ENCODE data around the gene DAB2IP.
"Not testable (repeated sequence)": the region's sequence is repeated elsewhere in the genome, so short reads cannot be mapped to it uniquely, and the experiment has no call there.

DAB2IP gene

DNA sequence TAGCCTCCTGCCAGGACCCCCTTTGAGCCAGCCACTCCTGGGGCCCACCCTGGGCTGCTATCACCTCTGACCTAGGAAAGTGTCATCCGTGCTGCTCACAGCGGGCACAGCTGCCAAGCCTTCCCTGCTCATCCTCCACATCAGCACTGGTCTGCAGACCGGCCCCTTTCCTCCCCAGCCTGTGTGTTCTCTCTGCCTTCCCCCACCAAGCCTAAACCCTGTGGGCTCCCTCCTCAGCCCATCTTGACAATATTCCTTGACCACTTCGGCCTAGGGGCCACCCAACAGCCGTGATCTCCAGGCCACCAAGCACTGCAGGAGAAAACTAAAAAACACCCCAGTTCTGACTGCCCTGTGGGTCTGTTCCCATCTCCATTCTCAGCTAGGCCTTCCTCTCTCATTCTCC, 135.1 kb downstream of the DAB2IP start:
- no peak overlapping the region for H3K27ac ChIP-seq (ENCODE audit: poor library complexity, severe bottlenecking)
- H3K4me1 ChIP-seq (ENCODE audit: insufficient read depth, poor library complexity, severe bottlenecking): no peaks in the 10 kb centered on the region
- H3K4me3 ChIP-seq (ENCODE audit: severe bottlenecking): no peak overlapping the region
- DNase-seq (ENCODE audit: low spot score) (no peak), ATAC-seq (ENCODE audit: low read depth) (0 out of 3 replicates have a peak, but pooled peaks have one; percentile 8)
- H3K27me3 ChIP-seq (ENCODE audit: insufficient read depth, poor library complexity, severe bottlenecking): no peaks in the 10 kb centered on the region
- H3K36me3 ChIP-seq (ENCODE audit: low read depth): peaks cover 13% of the 10 kb centered on the region
- TF ChIP-seq, protein P1, sequence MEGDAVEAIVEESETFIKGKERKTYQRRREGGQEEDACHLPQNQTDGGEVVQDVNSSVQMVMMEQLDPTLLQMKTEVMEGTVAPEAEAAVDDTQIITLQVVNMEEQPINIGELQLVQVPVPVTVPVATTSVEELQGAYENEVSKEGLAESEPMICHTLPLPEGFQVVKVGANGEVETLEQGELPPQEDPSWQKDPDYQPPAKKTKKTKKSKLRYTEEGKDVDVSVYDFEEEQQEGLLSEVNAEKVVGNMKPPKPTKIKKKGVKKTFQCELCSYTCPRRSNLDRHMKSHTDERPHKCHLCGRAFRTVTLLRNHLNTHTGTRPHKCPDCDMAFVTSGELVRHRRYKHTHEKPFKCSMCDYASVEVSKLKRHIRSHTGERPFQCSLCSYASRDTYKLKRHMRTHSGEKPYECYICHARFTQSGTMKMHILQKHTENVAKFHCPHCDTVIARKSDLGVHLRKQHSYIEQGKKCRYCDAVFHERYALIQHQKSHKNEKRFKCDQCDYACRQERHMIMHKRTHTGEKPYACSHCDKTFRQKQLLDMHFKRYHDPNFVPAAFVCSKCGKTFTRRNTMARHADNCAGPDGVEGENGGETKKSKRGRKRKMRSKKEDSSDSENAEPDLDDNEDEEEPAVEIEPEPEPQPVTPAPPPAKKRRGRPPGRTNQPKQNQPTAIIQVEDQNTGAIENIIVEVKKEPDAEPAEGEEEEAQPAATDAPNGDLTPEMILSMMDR (IDR thresholded peaks at IDR 0.05; ENCODE audit: poor library complexity, severe bottlenecking): no peak
- H3K9me3 ChIP-seq (ENCODE audit: severe bottlenecking): no peaks in the 10 kb centered on the region

DNA sequence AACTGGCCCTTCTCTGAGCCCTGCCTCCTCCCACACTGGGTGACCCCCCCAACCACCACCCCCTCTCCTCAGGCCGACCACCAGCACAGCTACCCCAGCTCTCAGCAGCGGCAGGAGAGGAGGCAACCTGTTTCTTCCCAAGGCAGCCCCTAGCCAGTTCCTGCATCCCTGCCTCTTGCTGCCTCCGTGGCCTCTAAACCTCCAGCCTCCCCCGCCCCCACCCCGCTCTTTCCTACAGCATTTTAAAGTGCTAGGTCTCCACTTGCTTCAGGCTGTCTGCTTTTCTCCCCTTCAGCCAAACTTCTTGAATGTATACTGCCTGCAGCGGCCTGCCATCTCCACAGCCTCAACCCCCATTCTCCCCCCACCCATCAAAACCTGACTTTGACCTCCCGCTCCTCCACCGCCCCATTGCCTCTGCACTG, 135.6 kb downstream of the DAB2IP start:
- Histone ChIP-seq H3K9me3 (ENCODE audit: severe bottlenecking) (no peaks in the 10 kb centered on the region), H3K27me3 (ENCODE audit: insufficient read depth, poor library complexity, severe bottlenecking) (no peaks in the 10 kb centered on the region), H3K36me3 (ENCODE audit: low read depth) (peaks cover 11% of the 10 kb centered on the region), H3K4me3 (ENCODE audit: severe bottlenecking) (no peak overlapping the region), H3K4me1 (ENCODE audit: insufficient read depth, poor library complexity, severe bottlenecking) (no peaks in the 10 kb centered on the region), H3K27ac (ENCODE audit: poor library complexity, severe bottlenecking) (no peak overlapping the region)
- TF ChIP-seq, protein P1 (IDR thresholded peaks at IDR 0.05; ENCODE audit: poor library complexity, severe bottlenecking): no peak
- DNase-seq (ENCODE audit: low spot score): no peak
- ATAC-seq (ENCODE audit: low read depth): no peak

DNA sequence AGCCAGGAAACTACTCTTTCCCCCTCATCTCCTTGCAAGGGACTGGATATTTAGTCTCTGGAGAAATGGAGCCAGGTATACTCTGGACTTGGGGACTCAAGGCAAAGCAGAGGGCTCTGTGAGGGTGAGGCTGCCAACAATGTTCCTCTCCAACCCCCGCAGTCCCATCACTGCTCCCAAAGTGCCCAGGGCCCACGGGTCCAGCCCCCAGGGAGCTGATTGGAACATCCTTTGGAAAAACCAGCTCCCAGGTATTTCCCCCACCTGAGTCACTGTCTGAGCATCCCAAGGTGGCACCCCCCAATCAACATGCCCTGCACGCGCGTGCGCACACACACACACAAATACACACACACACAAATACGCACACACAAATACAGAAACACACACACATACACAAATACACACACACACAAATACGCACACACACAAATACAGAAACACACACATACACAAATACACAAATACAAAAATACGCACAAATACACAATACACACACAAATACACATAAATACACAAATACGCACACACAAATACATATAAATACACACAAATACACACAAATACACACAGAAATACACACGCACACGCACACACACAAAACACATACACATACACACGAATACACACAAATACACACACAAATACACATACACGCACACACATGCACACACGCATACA, 137.4 kb downstream of the DAB2IP start:
- Histone ChIP-seq H3K4me1 (ENCODE audit: insufficient read depth, poor library complexity, severe bottlenecking) (no peaks in the 10 kb centered on the region), H3K4me3 (ENCODE audit: severe bottlenecking) (no peak overlapping the region), H3K9me3 (ENCODE audit: severe bottlenecking) (no peaks in the 10 kb centered on the region), H3K27ac (ENCODE audit: poor library complexity, severe bottlenecking) (no peak overlapping the region), H3K27me3 (ENCODE audit: insufficient read depth, poor library complexity, severe bottlenecking) (no peaks in the 10 kb centered on the region), H3K36me3 (ENCODE audit: low read depth) (peaks cover 7% of the 10 kb centered on the region; the same call in 1 of the 2 replicates)
- peak; percentile 55 for ATAC-seq (ENCODE audit: low read depth)
- no peak for DNase-seq (ENCODE audit: low spot score)
- TF ChIP-seq, protein P1 (IDR thresholded peaks at IDR 0.05; ENCODE audit: poor library complexity, severe bottlenecking): no peak

DNA sequence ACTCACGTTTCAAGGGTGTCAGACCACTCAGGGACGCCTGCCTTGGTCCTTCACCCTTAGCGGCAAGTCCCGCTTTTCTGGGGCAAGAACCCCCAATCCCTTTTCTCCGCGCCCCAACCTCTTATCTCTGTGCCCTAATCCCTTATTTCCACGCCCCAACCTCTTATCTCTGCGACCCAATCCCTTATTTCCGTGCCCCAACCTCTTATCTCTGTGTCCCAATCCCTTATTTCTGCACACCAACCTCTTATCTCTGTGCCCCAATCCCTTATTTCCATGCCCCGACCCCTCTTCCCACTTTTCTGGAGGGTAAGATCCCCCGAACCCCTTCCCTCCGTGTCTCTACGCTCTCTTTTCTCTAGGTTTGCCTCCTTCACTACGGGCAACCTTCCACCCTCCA, 139.4 kb downstream of the DAB2IP start:
- TF ChIP-seq, protein P1 (IDR thresholded peaks at IDR 0.05; ENCODE audit: poor library complexity, severe bottlenecking): no peak

DNA sequence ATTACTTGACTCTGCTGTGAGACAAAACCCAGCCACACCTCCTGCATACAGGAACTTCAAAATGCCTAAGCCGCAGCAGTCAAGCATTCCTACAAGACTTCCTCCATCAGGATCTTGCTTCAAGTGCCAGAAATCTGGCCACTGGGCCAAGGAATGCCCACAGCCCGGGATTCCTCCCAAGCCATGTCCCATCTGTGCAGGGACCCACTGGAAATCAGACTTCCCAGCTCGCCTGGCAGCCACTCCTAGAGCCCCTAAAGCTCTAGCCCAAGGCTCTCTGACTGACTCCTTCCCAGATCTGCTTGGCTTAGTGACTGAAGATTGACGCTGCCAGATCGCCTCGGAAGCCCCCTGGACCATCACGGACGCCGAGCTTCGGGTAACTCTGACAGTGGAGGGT, 141.0 kb downstream of the DAB2IP start:
- H3K9me3 ChIP-seq (ENCODE audit: severe bottlenecking); ATAC-seq (ENCODE audit: low read depth): not testable (repeated sequence)

More for the DNA sequence above, 139.4 kb downstream of the DAB2IP start:
- no peaks in the 10 kb centered on the region for H3K9me3 ChIP-seq (ENCODE audit: severe bottlenecking)
- no peaks in the 10 kb centered on the region for H3K36me3 ChIP-seq (ENCODE audit: low read depth)
- no peaks in the 10 kb centered on the region for H3K27me3 ChIP-seq (ENCODE audit: insufficient read depth, poor library complexity, severe bottlenecking)
- ATAC-seq (ENCODE audit: low read depth) (no peak), DNase-seq (ENCODE audit: low spot score) (no peak)
- no peak overlapping the region for H3K27ac ChIP-seq (ENCODE audit: poor library complexity, severe bottlenecking)
- H3K4me3 ChIP-seq (ENCODE audit: severe bottlenecking): no peak overlapping the region
- no peaks in the 10 kb centered on the region for H3K4me1 ChIP-seq (ENCODE audit: insufficient read depth, poor library complexity, severe bottlenecking)

DNA sequence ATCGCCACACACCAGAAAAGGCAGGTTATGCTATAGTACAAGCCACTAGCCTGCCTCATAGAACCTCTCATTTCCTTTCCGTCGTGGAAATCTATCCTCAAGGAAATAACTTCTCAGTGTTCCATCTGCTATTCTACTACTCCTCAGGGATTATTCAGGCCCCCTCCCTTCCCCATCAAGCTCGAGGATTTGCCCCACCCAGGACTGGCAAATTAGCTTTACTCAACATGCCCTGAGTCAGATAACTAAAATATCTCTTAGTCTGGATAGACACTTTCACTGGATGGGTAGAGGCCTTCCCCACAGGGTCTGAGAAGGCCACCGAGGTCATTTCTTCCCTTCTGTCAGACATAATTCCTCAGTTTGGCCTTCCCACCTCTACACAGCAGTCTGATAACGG, 142.9 kb downstream of the DAB2IP start:
- not testable (repeated sequence) for H3K36me3 ChIP-seq (ENCODE audit: low read depth); H3K4me3 ChIP-seq (ENCODE audit: severe bottlenecking)

More for the DNA sequence above, 141.0 kb downstream of the DAB2IP start:
- not testable (repeated sequence) for H3K27ac ChIP-seq (ENCODE audit: poor library complexity, severe bottlenecking); DNase-seq (ENCODE audit: low spot score); H3K4me1 ChIP-seq (ENCODE audit: insufficient read depth, poor library complexity, severe bottlenecking); H3K27me3 ChIP-seq (ENCODE audit: insufficient read depth, poor library complexity, severe bottlenecking); H3K36me3 ChIP-seq (ENCODE audit: low read depth); H3K4me3 ChIP-seq (ENCODE audit: severe bottlenecking)

More for the DNA sequence above, 142.9 kb downstream of the DAB2IP start:
- H3K4me1 ChIP-seq (ENCODE audit: insufficient read depth, poor library complexity, severe bottlenecking); ATAC-seq (ENCODE audit: low read depth); H3K9me3 ChIP-seq (ENCODE audit: severe bottlenecking); H3K27me3 ChIP-seq (ENCODE audit: insufficient read depth, poor library complexity, severe bottlenecking); H3K27ac ChIP-seq (ENCODE audit: poor library complexity, severe bottlenecking); DNase-seq (ENCODE audit: low spot score): not testable (repeated sequence)
